Measurements from ENCODE around the gene TFEB. TPM values are rescaled to one million over a fixed set of nuclear protein-coding genes. Genes with fewer than 3 reads are reported as not detected.

The TFEB gene
- total RNA-seq, 1 donor from 2014 or later, result 37.8 TPM

DNA sequence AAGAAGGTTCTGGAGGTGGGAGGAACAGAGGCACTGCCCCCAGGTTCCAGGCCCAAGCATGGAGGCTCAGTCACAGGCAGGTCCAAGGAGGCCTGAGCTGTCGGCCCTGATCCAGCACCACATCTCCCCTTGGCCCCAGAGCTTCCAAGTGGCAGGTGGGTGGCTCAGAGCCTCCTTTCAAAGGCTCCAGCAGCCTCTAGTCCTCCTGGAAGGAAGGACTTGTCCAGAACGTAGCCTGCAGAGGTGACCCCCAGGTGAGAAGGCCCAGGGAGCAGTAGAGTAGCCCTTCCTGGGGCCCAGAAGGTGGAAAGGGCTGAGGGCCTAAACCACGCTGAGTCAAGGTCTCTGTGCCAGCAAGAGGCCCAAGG lies 7.7 kb downstream of the TFEB start:
- H3K27me3 ChIP-seq, result no peaks in the 10 kb centered on the region
- H3K36me3 ChIP-seq, result no peaks in the 10 kb centered on the region
- no peak overlapping the region for H3K27ac ChIP-seq
- H3K4me1 ChIP-seq, result peaks cover 74% of the 10 kb centered on the region
- no peak overlapping the region for H3K4me3 ChIP-seq
- DNase-seq (ENCODE audit: extremely low spot score in 2 of 2), result no peak
- no peaks in the 10 kb centered on the region for H3K9me3 ChIP-seq
- intact Hi-C loops (cut with DNase I), result no loop called here
- TF ChIP-seq POLR2AphosphoS5 (IDR thresholded peaks at IDR 0.05; ENCODE audit: insufficient read depth in 1 of 2, low read depth in 1 of 2) (no peak), POLR2A (IDR thresholded peaks at IDR 0.05) (no peak)
- TF ChIP-seq, protein P1, sequence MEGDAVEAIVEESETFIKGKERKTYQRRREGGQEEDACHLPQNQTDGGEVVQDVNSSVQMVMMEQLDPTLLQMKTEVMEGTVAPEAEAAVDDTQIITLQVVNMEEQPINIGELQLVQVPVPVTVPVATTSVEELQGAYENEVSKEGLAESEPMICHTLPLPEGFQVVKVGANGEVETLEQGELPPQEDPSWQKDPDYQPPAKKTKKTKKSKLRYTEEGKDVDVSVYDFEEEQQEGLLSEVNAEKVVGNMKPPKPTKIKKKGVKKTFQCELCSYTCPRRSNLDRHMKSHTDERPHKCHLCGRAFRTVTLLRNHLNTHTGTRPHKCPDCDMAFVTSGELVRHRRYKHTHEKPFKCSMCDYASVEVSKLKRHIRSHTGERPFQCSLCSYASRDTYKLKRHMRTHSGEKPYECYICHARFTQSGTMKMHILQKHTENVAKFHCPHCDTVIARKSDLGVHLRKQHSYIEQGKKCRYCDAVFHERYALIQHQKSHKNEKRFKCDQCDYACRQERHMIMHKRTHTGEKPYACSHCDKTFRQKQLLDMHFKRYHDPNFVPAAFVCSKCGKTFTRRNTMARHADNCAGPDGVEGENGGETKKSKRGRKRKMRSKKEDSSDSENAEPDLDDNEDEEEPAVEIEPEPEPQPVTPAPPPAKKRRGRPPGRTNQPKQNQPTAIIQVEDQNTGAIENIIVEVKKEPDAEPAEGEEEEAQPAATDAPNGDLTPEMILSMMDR (IDR thresholded peaks at IDR 0.05), result no peak

DNA sequence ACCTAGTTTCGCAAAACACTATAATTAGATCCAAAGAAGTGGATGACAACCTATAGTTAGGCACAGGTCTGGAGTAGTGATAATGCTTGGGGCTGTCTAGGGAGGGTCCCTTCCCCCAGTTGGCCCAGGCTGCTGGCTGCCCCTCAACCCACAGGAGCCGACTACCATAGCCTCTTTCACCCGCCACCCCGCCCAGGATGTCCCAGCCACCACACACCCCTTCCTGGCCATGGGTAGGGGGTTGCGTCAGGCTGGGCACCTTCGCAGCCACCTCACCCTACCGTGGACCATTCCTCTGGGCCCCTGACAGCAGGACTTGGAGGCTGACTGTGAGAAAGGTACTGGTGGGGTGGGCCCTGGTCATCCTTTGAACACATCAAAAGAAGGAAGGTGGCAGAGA lies 8.5 kb downstream of the TFEB start:
- peaks cover 67% of the 10 kb centered on the region for H3K4me1 ChIP-seq
- H3K27me3 ChIP-seq, result no peaks in the 10 kb centered on the region
- DNase-seq (ENCODE audit: extremely low spot score in 2 of 2), result no peak
- TF ChIP-seq, protein P1 (IDR thresholded peaks at IDR 0.05), result no peak
- no peak for TF ChIP-seq POLR2A (IDR thresholded peaks at IDR 0.05)
- TF ChIP-seq POLR2AphosphoS5 (IDR thresholded peaks at IDR 0.05; ENCODE audit: insufficient read depth in 1 of 2, low read depth in 1 of 2), result no peak
- H3K27ac ChIP-seq, result no peak overlapping the region
- intact Hi-C loops (cut with DNase I), result no loop called here
- H3K4me3 ChIP-seq, result no peak overlapping the region
- H3K9me3 ChIP-seq, result no peaks in the 10 kb centered on the region
- H3K36me3 ChIP-seq, result no peaks in the 10 kb centered on the region

DNA sequence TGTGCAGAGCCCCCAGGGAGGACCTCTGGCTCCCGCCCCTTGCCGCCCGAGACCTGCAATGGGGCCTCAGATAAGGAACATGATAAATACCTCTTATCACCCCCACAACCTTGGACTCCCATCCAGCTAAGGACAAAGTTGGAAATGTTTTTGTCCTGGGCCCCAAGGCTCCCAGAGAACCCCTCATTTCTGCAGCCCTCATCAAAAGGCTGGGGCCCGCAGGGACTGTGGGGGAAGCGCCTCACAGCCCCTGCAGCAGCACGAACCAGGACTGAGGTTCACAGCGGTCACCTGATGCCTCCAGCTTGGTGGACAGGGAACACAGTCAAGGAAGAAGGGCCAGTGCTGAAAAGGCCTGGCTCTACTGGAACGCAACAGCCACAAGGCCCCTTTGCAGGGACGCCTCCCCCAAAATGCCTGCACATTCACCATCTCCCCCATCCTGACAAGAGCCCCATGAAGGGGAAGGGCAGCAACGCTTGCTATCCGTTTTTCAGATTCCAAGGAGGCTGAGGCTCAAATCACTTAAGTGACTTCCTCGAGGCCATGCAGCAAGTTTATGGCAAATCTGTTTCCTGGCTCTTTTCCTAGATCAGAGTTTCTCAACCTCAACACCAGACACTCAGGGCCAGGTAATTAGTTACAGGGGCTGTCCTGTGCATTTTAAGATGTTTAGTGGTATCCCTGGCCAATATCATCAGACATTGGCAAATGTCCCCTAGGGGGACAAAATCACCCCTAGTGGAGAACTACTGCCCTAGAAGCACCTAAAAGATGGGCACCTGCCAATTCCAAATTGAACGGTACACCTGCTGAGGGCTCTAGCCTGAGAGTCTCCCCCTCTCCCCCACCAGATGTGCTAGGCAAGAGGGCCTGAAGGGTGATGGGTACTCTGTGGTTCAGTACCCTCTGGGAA lies 10.6 kb downstream of the TFEB start:
- Histone ChIP-seq H3K4me1 (peaks cover 50% of the 10 kb centered on the region), H3K4me3 (no peak overlapping the region), H3K27me3 (no peaks in the 10 kb centered on the region), H3K36me3 (no peaks in the 10 kb centered on the region), H3K9me3 (no peaks in the 10 kb centered on the region), H3K27ac (no peak overlapping the region)
- intact Hi-C loops (cut with DNase I), result no loop called here
- no peak for DNase-seq (ENCODE audit: extremely low spot score in 2 of 2)
- TF ChIP-seq, protein P1 (IDR thresholded peaks at IDR 0.05), result no peak
- TF ChIP-seq POLR2AphosphoS5 (IDR thresholded peaks at IDR 0.05; ENCODE audit: insufficient read depth in 1 of 2, low read depth in 1 of 2) (no peak), POLR2A (IDR thresholded peaks at IDR 0.05) (no peak)

DNA sequence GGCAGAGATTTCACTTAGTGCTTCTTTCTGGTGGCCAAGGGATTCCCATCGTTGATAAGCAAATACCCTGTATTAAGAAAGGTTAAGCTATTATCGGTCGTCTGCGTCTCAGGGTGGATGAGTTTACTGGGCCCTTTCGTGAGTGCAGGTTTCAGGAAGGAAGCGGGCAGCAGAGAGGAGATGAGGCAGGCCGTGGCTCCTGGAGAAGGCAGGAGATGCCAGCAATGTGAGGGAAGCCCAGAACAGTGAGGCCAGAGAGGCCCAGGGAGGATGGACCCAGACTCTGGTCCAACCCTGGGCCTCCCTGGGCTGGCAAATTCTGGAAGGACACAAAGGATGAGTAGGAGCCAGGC lies 11.2 kb downstream of the TFEB start:
- Histone ChIP-seq H3K27ac (peak overlapping the region; percentile 51), H3K27me3 (no peaks in the 10 kb centered on the region), H3K36me3 (no peaks in the 10 kb centered on the region), H3K9me3 (no peaks in the 10 kb centered on the region), H3K4me1 (peaks cover 55% of the 10 kb centered on the region), H3K4me3 (no peak overlapping the region)
- DNase-seq (ENCODE audit: extremely low spot score in 2 of 2), result no peak
- intact Hi-C loops (cut with DNase I), result no loop called here
- TF ChIP-seq POLR2A (IDR thresholded peaks at IDR 0.05) (no peak), POLR2AphosphoS5 (IDR thresholded peaks at IDR 0.05; ENCODE audit: insufficient read depth in 1 of 2, low read depth in 1 of 2) (no peak)
- TF ChIP-seq, protein P1 (IDR thresholded peaks at IDR 0.05), result no peak

DNA sequence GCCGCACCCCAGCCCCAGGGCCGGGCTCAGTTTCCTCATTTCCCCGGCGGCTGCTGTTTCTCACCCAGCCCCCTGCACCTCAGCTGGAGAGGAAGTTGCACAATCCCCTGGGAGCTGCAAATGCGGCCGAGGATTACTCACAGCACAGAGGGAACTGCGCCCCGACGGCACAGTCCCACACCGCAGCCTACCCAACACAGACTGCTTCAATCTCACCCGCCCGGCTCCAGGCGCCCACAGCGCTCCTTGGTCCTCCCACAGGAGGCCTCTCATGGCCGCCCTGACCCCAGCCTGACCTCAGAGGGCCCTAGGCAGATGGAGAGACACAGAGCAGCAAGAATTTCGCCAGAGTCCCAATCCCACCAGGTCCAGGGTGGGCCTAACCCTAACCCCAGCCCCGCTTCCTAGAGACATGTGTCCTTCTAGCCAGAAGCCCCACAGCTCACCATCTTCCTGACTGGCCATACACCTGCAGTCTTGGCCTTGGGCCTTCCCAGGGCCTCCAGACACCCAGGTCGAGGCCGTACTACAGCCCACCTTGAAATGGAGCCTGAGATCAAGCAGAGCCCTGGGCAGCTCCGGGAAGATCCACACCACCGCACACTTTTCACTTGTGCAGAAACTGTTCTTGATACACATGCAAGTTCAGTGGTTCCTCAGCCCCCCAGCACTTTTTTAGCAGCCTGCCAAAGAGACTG lies 11.7 kb downstream of the TFEB start:
- intact Hi-C loops (cut with DNase I), result no loop called here
- H3K27ac ChIP-seq, result peak overlapping the region; percentile 51

More for the DNA sequence above, 11.7 kb downstream of the TFEB start:
- H3K36me3 ChIP-seq, result no peaks in the 10 kb centered on the region
- no peaks in the 10 kb centered on the region for H3K9me3 ChIP-seq
- H3K27me3 ChIP-seq, result no peaks in the 10 kb centered on the region
- DNase-seq (ENCODE audit: extremely low spot score in 2 of 2), result no peak
- peaks cover 55% of the 10 kb centered on the region for H3K4me1 ChIP-seq
- H3K4me3 ChIP-seq, result peak overlapping the region in 1 of 2 donors; percentile 7
- TF ChIP-seq POLR2A (IDR thresholded peaks at IDR 0.05) (no peak), POLR2AphosphoS5 (IDR thresholded peaks at IDR 0.05; ENCODE audit: insufficient read depth in 1 of 2, low read depth in 1 of 2) (peak in 1 of 2 donors; percentile 54)
- TF ChIP-seq, protein P1 (IDR thresholded peaks at IDR 0.05), result peak in 2 of 3 experiments; percentile 6 to 13
